ENCODE data around the gene TPK1.
"Not testable (repeated sequence)": the region's sequence is repeated elsewhere in the genome, so short reads cannot be mapped to it uniquely, and the experiment has no call there.

Gene TPK1

GRCh38 chr7:144596953-144597352 is 238.9 kb downstream of the TPK1 start:
- no peak for DNase-seq

- DNase-seq, result no peak
These were observed 241.3 kb downstream of the TPK1 start for GRCh38 chr7:144594580-144594979.

- DNase-seq, result no peak
These were observed 247.2 kb downstream of the TPK1 start for GRCh38 chr7:144588559-144589051.

- no peak for DNase-seq
These were observed 248.2 kb downstream of the TPK1 start for GRCh38 chr7:144587701-144588100.

- no peak for DNase-seq
These were observed 251.1 kb downstream of the TPK1 start for GRCh38 chr7:144584726-144585125.

- no peak for DNase-seq
These were observed 256.2 kb downstream of the TPK1 start for GRCh38 chr7:144579687-144580086.

GRCh38 chr7:144575456-144575855 is 260.4 kb downstream of the TPK1 start:
- DNase-seq, result no peak

GRCh38 chr7:144574753-144575152 is 261.1 kb downstream of the TPK1 start:
- DNase-seq, result not testable (repeated sequence)

- DNase-seq, result no peak
These were observed 267.6 kb downstream of the TPK1 start for GRCh38 chr7:144568233-144568632.

- DNase-seq, result no peak
These were observed 270.3 kb downstream of the TPK1 start for GRCh38 chr7:144565586-144565985.

- DNase-seq, result no peak
These were observed 286.0 kb downstream of the TPK1 start for GRCh38 chr7:144549861-144550260.

- DNase-seq, result no peak
These were observed 287.3 kb downstream of the TPK1 start for GRCh38 chr7:144548556-144548955.

GRCh38 chr7:144547888-144548287 is 288.0 kb downstream of the TPK1 start:
- DNase-seq, result no peak

- DNase-seq, result no peak
These were observed 289.1 kb downstream of the TPK1 start for GRCh38 chr7:144546782-144547181.

GRCh38 chr7:144545330-144545729 is 290.5 kb downstream of the TPK1 start:
- DNase-seq, result no peak

- DNase-seq, result no peak
These were observed 301.0 kb downstream of the TPK1 start for GRCh38 chr7:144534655-144535395.

GRCh38 chr7:144534196-144534595 is 301.7 kb downstream of the TPK1 start:
- DNase-seq, result no peak

GRCh38 chr7:144531181-144531580 is 304.7 kb downstream of the TPK1 start:
- no peak for DNase-seq

- no peak for DNase-seq
These were observed 306.5 kb downstream of the TPK1 start for GRCh38 chr7:144529269-144529926.

- no peak for DNase-seq
These were observed 307.3 kb downstream of the TPK1 start for GRCh38 chr7:144528536-144529045.

- DNase-seq, result no peak
These were observed 308.8 kb downstream of the TPK1 start for GRCh38 chr7:144527051-144527471.

GRCh38 chr7:144525956-144526355 is 309.9 kb downstream of the TPK1 start:
- DNase-seq, result no peak

- no peak for DNase-seq
These were observed 311.6 kb downstream of the TPK1 start for GRCh38 chr7:144524271-144524670.

- no peak for DNase-seq
These were observed 312.2 kb downstream of the TPK1 start for GRCh38 chr7:144523621-144524020.
